Stimulated activated CD4-positive, alpha-beta T cell treated with anti-CD3 and anti-CD28 coated beads, Interleukin-4, amount 100 ng/mL, for 1 hour (primary cell): ENCODE results near the gene RNF144B.

Experiments used
- DNase-seq: peaks from one replicate; pipeline ENCODE4 v3.0.0-alpha.2; 2020

RNF144B gene

GRCh38 chr6:18412068-18412467 is 24.9 kb downstream of the RNF144B start:
- DNase-seq: no peak

DNA sequence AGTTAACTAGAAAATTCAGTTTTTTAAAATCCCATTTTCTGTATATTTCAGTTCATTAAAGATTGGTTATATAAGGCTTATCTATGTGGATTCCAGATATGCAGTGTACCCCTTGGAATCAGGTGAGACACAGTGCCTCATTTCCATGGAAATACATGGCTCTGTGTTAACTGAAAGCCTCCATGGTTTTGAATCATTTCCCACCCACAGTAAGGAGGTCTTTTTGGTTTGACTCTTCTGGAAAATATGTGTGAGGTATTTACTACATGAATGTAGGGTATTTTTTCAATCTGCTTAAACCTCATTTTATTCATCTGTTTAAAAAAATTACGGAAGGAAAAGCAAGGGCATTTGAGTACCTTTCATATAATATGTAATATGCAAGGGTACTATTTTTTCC is 25.5 kb downstream of the RNF144B start:
- no peak for DNase-seq

GRCh38 chr6:18413381-18413780 is 26.2 kb downstream of the RNF144B start:
- DNase-seq: no peak

GRCh38 chr6:18414116-18414515 is 27.0 kb downstream of the RNF144B start:
- no peak for DNase-seq

DNA sequence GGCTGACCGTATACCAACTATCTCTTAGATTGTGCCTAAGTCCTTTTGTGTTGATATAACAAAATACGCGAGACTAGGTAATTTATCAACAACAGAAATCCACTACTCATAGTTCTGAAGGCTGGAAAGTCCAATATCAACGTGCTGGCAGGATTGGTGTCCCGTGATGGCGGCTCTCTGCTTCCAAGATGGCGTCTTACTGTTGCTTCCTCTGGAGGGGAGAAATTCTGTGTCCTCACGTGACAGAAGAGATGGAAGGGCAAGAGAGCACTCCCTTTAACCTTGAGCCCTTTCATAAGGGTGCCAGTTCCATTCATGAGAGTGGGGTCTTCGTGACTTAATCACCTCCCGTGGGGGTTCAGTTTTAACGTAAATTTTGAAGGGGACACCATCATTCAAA is 28.1 kb downstream of the RNF144B start:
- no peak for DNase-seq

DNA sequence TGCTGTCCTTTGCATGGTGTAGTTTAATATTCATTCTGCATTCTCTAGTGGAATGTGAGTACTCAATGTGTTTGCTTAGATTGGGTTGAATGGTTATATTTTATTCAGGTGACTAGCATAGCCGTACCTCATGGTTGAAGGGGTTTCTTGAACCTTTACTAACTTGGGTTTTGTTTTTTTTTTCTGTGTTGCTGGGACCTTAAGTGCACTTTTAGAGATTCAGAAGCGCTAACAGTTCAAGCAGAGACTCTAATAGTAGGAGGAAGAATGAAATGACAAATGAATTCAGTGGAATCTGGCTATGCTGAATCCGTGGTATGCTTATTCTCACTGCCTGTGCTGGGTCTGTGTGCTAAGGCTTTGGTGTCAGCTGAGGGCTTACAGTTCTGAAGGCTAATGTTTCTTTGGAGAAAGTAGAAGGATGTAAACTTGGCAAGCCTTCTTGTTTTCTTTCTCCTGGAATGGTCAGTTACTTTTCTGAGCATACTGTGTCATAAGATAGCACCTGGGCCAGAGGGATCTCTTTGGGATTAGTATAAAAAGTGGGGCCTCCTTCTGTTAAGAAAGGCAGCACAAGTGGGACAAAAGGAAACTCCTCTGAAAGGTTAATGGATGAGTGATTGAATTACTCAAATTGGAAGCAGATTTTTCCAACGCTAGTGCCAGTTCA is 28.7 kb downstream of the RNF144B start:
- no peak for DNase-seq

GRCh38 chr6:18416341-18416679 is 29.2 kb downstream of the RNF144B start:
- DNase-seq: no peak

DNA sequence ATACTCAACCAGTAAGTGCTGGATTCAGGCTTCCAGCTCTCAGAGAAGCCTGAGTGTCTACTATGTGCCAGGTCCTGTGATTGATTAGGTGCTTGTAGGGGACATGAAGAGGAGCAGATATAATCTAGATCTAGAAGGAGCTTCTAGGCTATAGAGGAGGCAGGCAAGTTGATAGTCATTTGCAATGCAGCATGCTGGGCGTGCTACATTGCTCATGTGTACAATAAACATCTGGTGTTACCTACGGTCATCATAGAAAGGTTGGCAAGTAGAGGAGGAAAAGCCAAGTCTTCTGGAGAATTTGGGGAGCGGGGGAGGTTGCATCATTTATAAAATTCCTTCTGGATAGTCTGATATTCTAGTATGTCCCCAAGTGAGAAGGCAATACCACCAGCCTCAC is 33.2 kb downstream of the RNF144B start:
- no peak for DNase-seq

DNA sequence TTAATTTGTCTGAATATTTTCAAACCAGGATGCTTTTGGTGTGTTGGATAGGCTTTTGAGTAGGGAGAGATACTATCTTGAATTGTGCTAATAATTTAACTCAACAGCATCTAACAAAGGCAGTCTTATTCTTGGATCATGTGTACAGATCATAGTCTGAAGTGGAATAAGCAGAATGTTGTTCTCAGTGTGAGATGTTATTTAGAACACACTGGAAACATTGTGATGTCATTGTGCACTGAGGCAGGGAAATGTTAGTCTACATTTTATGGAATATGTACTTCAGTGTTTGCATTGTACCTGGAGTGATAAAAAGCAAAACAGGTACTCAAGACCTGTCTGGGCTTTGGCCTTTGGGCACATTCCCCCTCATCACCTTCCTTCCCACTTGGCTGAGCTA is 35.0 kb downstream of the RNF144B start:
- no peak for DNase-seq

DNA sequence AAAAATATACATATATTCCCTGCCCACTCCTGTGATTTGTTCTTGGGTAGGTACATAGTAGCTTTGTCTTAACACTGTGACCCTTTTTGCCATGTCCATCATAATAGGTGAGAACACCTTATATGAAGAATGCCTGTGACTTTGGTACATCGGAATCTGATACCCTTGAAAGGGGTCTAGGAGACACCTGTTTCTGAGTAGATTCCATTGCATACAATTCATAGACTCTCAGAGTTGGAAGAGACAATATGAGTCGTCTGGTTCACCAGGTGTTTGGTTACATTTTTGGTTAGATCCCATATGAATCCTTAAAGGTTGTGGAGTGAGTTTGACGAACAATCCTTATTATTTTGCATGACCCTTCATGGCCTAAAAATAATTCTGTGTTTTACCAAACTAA is 36.3 kb downstream of the RNF144B start:
- DNase-seq: no peak

- DNase-seq: no peak
Measured at GRCh38 chr6:18424201-18424600, 37.1 kb downstream of the RNF144B start.

DNA sequence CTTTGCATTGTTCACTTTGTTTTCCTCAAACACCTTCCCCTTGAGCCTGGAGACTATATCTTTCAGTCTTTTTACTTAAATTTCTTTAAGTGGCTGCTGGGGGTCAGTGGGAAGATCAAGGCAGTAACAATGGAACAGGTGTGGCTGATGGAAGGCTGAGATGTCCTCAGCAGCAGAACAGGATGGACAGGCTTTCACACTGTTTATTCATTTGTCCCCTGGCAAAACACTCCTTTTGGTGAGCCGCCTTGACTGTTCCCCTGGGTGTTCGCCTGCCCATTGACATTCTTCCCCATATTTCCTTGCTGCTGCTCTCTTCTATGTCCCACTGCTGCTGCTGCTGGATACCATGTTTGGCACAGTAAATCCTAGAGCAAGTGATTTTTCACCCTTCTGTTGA is 38.1 kb downstream of the RNF144B start:
- DNase-seq: no peak

GRCh38 chr6:18427296-18427695 is 40.1 kb downstream of the RNF144B start:
- DNase-seq: no peak

DNA sequence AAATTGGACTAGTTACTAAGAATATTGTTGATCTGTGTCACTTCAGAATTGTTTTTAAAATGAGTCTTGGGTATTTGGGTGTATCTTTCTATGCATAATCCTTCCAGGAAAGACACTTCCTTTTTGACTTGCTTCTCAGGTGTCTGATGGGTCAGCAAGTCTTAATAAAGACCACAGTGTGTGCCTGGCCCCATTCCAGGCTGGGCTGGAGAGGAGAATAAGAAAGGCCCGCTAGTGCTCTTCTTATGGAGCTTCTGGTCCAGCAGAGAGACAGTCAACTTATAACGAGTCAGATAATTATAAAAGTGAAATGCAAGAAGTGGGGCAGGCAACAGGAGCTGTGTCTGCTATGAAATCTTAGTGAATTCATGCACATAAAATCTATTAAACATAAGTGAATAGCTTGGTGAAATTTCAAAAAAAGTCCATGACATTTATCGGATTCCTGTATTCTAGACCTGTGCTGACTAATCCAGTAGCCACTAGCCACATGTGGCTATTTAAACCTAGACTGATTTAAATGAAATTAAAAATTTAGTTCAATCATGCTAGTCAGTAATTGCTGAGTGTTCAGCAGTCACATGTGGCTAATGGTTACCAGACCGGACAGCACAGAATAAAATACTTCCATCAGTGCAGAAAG is 42.6 kb downstream of the RNF144B start:
- no peak for DNase-seq

- DNase-seq: no peak
Measured at GRCh38 chr6:18431581-18431980, 44.4 kb downstream of the RNF144B start.

GRCh38 chr6:18432180-18432579 is 45.0 kb downstream of the RNF144B start:
- DNase-seq: no peak

DNA sequence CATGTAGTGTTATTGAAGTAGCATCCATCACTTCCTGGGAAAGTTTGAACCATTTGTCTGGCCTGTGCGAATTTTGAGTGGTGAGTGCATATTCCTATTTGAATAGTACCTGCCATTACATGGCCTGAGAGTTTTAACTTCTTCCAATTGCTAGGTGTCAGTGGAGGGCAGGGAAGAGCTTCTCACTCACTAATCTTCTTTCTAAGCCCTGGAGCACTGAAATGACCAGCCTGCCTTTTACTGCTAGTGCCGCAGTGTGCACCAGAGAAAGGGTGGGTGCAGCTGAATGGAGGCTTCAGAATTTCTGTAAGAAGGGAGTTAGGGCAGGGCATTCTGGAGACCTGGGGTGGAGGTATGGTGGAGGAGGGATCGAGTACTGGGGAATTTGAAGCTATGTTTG is 45.5 kb downstream of the RNF144B start:
- DNase-seq: no peak

GRCh38 chr6:18433059-18433458 is 45.9 kb downstream of the RNF144B start:
- DNase-seq: no peak

DNA sequence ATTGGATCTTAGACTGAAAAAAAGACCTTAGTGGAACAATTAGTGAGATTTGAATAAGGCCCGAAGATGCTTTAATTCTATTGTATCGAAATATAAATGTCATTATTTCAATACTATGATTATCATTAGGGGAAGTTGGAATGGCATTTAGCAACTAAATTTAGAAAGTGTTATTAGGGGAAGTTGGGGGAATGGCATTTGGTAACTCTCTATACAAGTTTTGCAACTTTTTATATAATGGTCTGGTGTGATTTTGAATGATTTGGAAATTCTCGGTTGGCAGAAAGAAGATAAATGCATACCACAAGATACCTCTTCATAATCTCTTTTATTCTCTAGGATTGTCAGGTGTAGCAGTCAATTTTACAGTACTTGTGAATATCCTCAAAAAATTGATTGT is 49.2 kb downstream of the RNF144B start:
- no peak for DNase-seq

- no peak for DNase-seq
Measured at GRCh38 chr6:18439581-18439980, 52.4 kb downstream of the RNF144B start.

DNA sequence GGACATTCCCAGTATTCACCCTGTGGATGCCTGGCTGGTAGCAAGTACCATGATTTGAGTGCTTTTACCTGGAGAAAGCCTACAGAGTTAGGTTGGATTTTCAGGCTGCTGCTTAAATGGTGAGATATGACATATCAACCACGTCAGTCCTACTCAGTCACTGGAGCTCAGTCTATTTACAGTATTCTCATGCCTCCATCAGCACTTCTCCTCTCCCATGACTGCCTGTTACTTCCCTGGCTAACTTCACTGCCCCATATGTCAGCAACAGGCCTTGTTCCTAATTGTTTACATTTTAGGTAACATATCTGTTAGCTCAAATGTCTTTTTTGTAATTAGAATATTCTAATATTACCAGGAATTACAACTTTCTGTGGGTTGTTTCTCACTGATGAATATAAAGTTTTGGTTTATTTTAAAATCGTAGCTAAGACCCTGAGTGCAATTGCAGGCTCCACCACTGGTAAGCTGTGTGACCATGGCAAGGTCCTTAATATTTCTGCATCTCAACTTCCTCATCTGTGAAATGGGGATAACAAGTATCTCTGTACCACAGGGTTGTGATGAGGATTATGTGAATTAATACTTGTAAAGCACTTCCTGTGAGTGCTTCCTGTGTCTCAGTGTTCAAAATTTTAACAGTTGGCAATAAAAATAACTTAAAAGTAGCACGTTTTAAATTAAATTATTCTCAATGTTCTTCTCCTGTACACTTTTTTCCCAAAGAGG is 54.3 kb downstream of the RNF144B start:
- DNase-seq: no peak

DNA sequence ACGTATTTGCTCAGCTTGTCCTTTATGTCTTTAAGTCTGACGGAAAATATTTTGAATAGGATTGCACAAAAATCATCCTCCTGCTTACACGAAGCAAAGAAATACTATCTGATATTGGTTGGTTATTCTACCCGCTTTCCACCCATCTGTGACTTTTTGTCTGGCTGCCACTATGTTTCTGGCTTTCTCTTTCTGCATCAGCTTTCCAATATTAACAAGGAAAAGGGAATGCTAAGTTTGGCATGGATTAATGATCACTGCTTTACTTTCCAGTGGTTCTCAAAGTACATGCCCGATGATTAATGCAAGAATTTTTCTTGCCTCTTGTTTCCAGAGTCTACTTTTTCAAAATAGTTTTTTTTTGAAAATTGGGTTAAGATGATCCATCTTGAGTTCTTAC is 57.0 kb downstream of the RNF144B start:
- no peak for DNase-seq

DNA sequence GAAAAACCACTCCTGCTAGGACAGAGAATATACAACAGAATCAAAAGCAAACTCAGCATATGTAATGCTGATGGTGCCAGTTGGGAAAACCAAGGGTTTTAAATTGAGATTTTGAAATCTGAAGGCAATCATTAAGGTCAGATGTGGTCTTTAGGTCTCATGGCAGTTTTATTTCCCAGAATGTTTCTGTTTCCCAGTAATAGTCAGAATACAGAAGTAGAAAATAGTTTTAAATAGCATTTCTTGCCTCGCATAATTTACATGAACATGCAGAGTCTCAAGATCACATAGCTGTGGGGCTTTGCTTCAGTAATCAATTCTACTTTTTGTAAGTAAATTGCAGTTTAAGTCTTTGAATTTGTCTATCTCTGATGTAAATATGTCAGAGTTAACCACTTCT is 58.1 kb downstream of the RNF144B start:
- no peak for DNase-seq

- DNase-seq: no peak
Measured at GRCh38 chr6:18446771-18447170, 59.6 kb downstream of the RNF144B start.

- DNase-seq: no peak
Measured at GRCh38 chr6:18447552-18447951, 60.4 kb downstream of the RNF144B start.
